Hepatocyte (in vitro differentiated cells): ENCODE measurements around the gene PDZK1IP1.

Experiments
- EZH2 ChIP-seq: fragments of 200-600 bp; sonication (generic); IDR thresholded peaks from 2 replicates; pipeline ENCODE4 v1.6.1; 2016; ENCODE audit warnings: antibody characterized with exemption, mild to moderate bottlenecking, borderline replicate concordance
- EZH2phosphoT487 ChIP-seq: fragments of 200-600 bp; sonication (generic); IDR thresholded peaks from one replicate; pipeline ENCODE4 v1.6.1; 2018; ENCODE audit warnings: antibody characterized with exemption, mild to moderate bottlenecking, low read depth, moderate library complexity; ENCODE audit not compliant: unreplicated experiment, severe bottlenecking
- TF ChIP-seq, protein P1 (sequence below): fragments of 200-600 bp; sonication (generic); IDR thresholded peaks from 2 replicates; pipeline ENCODE4 v1.5.1; 2016; ENCODE audit warnings: antibody characterized with exemption, mild to moderate bottlenecking; ENCODE audit not compliant: poor library complexity

DNA sequence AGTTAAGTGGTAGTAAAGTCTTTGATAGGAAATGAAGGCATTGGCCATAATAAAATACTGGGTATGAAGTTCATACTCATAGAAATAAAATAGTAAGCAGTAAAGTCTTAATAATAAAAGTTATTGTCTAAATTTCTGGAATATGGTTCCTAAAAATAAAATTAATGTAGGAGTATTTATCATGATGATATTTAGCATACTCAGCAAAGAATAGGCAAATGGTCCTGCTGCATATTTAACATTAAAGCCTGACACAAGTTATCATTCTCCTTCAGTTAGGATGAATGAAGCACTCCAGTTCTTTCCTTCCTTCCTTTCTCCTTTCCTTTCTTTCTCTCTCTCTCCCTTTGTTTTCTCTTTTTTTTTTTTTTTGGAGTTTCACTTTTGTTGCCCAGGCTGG, 25.3 kb downstream of the PDZK1IP1 start:
- TF ChIP-seq, protein P1, sequence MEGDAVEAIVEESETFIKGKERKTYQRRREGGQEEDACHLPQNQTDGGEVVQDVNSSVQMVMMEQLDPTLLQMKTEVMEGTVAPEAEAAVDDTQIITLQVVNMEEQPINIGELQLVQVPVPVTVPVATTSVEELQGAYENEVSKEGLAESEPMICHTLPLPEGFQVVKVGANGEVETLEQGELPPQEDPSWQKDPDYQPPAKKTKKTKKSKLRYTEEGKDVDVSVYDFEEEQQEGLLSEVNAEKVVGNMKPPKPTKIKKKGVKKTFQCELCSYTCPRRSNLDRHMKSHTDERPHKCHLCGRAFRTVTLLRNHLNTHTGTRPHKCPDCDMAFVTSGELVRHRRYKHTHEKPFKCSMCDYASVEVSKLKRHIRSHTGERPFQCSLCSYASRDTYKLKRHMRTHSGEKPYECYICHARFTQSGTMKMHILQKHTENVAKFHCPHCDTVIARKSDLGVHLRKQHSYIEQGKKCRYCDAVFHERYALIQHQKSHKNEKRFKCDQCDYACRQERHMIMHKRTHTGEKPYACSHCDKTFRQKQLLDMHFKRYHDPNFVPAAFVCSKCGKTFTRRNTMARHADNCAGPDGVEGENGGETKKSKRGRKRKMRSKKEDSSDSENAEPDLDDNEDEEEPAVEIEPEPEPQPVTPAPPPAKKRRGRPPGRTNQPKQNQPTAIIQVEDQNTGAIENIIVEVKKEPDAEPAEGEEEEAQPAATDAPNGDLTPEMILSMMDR = no peak
- TF ChIP-seq EZH2phosphoT487 = no peak
- TF ChIP-seq EZH2 = no peak
